HG03175 (cell line): ENCODE measurements around the gene ARHGEF11.

Source experiments
- ATAC-seq: cut with Tn5 transposase; IDR thresholded peaks from one replicate; pipeline ENCODE4 v1.9.1; 2021; ENCODE audit warnings: mild to moderate bottlenecking, moderate library complexity; ENCODE audit not compliant: unreplicated experiment

Gene ARHGEF11

DNA sequence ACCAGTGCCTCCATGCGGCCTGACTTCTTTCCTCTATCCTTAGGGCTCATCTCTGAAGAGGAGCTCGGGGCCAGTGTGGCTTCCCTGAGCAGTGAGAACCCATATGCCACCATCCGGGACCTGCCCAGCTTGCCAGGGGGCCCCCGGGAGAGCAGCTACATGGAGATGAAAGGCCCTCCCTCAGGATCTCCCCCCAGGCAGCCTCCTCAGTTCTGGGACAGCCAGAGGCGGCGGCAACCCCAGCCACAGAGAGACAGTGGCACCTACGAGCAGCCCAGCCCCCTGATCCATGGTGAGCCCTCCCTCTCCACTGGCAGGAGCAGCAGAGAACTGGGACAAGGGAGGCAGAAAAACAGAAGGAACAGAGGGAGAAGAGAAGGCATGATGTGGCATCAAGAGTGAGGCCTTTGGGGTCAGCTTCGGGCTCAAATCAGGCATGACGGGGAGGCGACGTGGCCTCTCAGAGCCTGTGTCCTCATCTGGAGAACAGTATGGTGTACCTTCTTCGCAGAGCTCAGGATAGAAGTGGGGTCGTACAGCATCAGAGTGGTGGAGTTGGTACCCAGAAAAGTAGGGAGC is 131.6 kb downstream of the ARHGEF11 start:
- ATAC-seq: no peak

DNA sequence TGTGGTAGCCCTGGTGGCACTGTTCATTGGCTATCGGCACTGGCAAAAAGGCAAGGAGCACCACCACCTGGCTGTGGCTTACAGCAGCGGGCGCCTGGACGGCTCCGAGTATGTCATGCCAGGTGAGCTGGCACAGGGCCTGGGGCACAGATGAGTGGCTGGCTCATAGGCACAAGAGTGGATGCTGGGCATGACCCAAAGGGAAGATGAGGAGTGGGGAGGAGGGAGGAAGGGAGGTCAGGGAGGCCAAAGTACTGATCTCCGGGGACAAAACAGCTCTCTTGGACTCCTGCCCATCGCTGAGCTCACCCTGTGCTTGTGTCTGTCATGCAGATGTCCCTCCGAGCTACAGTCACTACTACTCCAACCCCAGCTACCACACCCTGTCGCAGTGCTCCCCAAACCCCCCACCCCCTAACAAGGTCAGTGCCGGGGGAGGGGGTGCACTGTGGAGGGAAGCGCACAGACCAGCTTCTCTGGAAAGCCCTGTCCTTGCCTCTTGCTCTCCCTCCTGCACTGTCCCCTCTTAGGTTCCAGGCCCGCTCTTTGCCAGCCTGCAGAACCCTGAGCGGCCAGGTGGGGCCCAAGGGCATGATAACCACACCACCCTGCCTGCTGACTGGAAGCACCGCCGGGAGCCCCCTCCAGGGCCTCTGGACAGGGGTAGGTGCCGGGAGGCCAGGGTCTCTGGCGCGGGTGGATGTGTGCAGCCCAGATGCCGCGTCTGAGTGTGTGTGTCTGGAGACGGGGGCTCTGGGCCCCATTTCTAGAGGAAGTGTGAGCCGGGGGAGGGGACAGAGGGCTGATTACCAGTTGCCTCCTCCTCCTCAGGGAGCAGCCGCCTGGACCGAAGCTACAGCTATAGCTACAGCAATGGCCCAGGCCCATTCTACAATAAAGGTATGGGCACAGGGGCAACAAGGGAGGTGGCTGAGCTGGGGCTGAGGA is 132.4 kb downstream of the ARHGEF11 start:
- ATAC-seq: no peak

DNA sequence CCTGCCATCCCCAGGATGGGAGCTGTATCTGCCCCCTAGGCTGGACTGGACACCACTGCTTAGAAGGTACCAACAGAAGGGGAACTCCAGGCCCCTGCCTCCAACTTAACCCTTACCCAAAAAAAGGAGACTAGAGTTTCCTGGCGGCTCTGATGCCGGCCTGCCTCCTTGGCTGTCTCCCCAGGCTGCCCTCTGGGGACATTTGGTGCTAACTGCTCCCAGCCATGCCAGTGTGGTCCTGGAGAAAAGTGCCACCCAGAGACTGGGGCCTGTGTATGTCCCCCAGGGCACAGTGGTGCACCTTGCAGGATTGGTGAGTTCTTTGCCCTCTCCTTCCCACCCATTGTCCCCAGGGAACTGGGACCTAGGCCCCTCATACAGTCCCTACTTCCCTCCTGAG is 133.2 kb downstream of the ARHGEF11 start:
- no peak for ATAC-seq

DNA sequence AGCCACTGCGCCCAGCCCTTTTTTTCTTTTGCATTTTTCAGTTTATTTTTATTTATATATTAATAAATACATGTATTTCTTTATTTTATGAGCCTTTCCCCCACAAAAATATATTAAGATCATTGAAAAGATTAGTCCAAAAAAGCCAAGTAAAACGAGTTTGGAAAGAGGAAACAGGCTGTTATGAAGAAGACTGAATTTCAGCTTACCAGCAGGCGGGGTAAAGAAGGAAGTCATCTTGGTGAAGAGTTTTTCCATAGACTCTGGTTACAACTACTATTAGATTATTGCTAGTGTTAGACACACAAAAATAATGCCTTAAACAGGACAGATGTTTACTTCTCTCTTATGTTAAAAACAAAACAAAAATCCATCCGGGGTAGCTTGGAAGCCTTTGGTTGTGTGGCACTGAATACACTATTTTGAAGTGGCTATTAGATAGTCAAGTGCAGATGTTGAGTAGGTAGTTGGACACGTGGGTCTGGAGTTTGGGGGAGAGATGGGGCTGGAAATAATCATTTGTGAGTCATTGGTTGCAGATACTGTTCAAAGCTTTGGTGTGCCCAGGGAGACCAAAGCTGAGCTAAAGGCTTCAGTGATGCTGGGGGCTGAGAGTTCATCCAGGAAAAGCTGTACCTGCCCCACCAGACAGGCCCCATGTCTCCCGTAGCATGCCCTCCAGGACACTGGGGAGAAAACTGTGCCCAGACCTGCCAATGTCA is 133.8 kb downstream of the ARHGEF11 start:
- no peak for ATAC-seq

DNA sequence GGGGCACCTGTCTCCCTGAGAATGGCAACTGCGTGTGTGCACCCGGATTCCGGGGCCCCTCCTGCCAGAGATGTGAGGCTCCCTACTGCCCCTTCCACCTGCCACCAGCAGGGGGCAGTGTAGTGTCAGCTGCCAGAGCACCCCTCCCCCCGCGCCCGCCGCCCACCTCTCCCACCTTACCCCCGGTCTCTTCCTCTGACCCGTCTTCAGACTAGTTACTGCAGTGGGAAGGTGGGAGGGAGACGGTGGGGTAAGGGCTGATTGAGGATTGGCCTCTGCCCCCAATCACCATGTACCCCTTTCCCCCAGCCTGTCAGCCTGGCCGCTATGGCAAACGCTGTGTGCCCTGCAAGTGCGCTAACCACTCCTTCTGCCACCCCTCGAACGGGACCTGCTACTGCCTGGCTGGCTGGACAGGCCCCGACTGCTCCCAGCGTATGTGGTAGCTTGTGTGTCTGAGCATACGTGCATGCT is 135.2 kb downstream of the ARHGEF11 start:
- no peak for ATAC-seq

DNA sequence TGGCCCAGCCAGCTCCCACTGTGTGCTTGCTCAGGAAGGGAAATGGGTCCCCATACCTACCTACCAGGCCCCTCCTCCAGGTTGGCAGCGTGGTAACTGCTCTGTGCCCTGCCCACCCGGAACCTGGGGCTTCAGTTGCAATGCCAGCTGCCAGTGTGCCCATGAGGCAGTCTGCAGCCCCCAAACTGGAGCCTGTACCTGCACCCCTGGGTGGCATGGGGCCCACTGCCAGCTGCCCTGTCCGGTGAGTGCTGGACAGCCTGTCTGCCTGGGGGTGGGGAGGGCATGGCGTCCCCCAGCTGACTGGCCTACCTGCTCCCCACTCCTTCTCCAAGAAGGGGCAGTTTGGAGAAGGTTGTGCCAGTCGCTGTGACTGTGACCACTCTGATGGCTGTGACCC is 135.9 kb downstream of the ARHGEF11 start:
- no peak for ATAC-seq

DNA sequence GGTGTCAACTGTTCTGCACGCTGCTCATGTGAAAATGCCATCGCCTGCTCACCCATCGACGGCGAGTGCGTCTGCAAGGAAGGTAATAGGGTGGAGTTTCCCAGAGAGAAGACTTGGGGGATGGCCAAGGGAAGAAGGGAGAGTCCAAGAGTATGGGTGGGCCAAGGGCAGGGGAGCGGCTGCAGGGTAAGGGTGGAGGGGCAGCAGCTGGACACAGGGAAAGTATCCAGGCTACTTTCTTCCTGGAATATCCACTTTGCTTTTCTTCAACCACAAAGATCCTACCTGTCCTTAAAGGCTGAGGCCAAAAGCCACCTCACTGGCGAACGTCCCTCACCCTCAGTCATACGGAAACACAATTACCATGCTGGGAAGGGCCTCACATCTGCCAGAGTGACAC is 136.6 kb downstream of the ARHGEF11 start:
- no peak for ATAC-seq

DNA sequence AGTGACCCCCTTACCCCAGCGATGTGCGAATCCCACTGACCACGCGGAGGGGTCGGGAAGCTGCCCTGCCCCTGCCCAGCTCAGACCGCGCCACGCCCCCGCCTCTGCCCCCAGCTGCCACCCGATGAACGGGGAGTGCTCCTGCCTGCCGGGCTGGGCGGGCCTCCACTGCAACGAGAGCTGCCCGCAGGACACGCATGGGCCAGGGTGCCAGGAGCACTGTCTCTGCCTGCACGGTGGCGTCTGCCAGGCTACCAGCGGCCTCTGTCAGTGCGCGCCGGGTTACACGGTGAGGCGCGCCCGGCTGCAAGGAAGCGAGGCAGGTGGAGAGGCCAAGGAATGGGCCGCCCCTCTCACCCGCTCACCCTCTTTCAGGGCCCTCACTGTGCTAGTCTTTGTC is 137.0 kb downstream of the ARHGEF11 start:
- ATAC-seq: no peak

DNA sequence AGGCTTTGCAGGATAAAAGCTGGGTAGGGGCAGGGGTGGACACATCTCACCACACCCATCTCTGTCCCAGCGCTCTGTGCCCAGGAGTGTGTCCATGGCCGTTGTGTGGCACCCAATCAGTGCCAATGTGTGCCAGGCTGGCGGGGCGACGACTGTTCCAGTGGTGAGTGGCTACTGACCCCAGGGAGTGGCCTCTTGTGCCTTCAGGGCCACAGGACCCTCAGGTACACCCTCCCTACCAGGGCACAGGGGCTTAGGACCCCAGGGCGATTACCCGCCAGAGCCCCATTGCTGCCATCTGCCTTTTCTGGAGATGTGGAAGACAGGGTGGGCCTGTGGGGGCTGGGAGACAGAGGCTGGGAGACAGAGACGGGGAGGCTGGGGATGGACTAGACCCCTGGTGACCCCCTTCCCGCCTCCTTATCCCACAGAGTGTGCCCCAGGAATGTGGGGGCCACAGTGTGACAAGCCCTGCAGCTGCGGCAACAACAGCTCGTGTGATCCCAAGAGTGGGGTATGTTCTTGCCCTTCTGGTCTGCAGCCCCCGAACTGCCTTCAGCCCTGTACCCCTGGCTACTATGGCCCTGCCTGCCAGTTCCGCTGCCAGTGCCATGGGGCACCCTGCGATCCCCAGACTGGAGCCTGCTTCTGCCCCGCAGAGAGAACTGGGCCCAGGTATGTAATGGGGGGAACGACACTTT is 139.2 kb downstream of the ARHGEF11 start:
- ATAC-seq: no peak

DNA sequence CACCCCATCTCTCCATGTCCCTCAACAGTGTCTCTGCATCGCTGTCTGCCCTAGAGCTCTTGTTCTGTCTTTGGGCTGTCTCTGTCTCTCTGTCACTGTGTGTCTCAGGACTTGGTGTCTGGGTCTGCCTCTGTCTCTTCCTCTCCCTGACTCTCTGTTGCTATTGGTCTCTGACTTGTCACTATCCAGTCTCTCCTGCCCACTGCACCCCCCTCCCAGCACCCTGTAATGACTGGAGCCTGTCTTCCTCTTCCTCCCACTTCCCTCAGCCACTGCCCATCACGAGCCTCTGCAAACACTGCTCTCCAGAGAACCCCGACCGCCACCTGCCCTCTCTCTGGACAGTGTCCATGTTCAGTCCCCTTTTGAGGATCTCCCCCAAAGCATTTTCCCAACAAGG is 139.9 kb downstream of the ARHGEF11 start:
- ATAC-seq: no peak

DNA sequence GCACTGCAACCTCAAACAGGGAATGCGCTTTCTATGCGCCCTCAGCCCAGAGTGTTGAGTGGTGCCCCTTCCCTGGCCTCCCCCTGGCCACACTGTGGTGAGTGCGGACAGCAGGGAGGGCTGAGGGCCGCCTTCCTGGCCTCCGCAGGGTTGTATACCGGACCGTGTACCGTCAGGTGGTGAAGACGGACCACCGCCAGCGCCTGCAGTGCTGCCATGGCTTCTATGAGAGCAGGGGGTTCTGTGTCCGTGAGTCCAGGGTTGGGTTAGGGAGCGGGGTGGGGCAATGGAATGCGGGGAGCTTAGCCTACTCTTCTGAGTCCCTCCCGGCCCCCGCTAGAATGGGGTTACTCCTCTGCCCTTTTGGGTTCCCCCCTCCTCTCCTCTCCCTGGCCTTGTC is 140.4 kb downstream of the ARHGEF11 start:
- ATAC-seq: no peak

DNA sequence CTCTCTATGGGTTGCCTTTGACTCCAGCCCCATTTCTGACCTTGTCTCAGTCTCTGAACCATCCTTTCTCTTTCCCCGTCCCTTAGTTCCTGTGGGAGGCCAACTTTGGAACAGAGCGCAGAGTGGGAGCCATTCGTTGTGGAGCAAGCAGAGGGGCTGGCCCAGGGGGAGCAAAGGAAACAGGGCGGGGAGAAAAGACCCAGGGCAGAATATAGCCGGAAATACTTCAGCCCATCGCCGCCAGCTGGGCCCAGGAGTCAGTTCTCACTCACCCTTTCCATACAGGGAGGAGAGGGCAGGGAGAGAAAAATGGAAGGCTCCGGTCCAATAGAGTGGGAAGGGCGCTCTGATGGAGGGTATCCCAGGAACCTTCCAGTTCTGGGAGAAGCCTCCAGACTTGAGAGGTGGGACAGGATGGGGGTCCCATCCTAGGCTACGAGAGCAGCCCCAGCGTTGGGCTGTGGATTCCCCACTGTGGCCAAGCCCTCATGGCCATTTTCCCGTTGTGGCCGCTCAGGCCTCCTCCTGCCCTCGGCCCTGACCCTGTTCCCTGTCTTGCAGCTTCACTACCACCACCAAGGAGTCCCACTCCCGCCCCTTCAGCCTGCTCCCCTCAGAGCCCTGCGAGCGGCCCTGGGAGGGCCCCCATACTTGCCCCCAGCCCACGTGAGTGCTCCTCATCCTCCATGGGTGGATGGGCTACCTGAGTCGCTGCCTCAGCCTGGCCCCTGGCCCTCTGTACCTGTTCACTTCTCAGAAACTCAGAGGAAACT is 141.2 kb downstream of the ARHGEF11 start:
- ATAC-seq: no peak

DNA sequence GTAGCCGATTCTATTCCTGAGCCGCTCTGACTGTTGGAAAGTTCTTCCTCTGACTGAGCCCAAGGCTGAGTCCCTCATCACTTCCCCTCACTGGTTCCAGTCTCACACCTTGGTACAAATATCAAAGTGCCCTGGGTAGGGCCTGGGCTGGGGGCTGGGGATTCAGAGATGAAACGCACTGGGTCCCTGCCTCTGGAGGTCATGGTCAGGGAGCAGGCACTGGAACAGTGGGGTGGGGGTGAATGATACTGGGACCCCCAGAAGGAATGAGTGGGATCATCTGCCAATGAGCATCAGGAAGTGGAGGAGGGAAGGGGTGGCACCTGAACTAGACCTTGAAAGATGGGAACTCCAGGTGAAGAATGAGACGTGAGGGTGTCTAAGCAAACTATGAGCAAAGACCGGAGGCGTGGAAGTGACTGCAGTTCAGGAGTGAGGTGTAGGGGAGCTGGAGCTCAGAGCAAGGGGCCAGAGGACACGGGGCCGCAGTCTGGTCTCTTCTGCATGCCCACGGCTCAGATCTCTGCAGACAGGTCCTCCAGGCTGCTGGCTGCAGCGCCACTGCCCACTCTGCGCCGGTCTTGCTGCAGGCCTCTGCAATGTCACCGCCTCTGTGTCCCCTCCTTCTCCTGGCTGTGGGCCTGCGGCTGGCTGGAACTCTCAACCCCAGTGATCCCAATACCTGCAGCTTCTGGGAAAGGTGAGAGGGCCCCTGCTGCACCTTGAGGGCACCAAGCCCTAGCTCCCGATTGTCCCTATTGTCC is 142.0 kb downstream of the ARHGEF11 start:
- ATAC-seq: no peak

DNA sequence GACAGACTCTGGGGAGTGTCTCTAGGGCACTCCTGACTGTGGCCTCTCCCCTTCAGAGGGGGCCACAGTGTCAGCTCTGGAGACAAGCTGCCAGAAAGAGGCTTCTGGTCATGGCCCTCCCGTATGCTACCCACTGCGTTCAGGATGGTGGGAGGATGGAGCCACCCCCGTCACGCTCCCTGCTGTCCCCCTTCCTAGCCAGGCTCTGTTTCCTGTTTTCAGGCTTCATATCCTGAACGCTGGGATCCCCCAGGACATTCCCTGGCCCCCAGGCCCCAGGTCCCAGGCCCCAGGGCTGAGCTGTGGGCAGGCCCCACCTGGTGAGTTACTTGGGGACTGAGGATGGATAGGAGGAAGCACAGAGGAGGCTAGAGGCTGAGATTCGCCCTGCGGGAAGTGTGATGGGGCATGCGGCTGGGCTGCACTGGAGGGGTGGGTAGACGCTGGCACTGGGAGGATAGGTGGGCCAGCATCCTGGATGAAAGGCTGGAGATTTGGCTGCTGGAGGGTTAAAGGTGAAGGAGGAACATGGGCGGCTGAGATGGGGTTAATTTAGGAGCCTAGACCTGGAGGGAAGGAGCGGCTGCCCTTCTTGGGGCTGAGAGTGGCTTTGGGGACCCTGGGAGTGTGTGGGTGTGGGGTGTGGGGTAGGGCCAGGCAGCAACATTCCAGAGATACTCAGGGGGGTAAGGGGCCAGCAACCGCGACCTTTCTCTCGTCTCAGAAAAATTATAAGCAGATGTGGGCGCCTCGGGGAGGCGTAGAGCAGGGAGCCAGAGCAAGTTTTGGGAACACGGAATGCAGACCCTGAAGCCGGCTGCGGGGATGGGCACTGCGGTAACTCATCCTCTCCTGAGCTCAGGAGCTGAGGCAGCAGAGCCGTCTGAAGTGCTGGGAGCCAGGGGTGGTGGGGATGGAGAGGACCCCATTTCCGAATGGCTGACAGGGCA is 143.3 kb downstream of the ARHGEF11 start:
- ATAC-seq: no peak

DNA sequence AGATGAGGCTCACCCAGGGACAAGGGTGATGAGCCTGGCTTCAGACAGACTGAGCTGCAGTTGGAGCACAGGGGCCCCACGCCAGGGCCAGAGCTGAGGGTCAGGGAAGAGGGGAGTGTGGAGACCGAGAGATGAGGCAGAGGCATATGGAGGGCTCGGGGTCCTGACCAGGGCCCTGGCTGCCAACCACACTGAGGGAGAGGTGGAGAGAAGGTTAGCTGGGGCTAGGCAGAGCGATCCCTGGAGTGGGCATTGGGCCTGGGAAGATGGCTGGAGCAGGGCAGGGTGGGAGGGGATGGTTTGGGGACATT is 144.0 kb downstream of the ARHGEF11 start:
- ATAC-seq: no peak

DNA sequence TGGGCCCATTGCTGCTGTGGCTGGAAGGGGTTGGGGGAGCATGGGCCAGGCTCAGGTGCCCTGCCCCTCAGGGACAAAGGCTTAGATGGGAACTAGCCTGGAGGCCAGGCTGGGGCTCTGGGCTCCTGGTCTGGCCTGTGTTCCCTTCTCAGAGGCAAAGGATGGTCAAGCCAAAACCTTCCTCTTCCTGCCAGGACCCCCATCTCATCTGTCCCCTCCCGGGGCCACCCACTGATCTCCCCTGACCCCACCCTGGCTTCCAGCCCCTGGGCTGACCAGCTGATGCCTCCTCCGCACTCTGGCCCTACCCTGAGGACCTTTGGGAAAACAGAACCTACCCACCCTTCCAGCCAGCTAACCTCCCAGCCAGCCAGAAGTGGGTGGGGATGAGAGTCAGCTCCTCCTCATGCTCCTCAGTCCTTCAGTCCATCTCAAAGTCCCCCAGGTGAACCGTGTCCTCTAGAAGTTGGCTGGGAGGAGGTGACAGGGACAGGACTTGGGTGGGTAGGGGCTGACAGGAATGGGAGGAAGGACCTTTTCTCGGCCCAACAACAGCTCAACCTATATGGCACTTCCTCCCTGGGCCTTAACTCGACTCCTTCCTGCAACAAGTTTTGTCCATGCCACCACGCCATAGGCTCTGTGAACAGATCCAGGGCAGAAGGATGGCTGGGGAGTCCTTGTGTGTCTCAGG is 144.5 kb downstream of the ARHGEF11 start:
- ATAC-seq: no peak

DNA sequence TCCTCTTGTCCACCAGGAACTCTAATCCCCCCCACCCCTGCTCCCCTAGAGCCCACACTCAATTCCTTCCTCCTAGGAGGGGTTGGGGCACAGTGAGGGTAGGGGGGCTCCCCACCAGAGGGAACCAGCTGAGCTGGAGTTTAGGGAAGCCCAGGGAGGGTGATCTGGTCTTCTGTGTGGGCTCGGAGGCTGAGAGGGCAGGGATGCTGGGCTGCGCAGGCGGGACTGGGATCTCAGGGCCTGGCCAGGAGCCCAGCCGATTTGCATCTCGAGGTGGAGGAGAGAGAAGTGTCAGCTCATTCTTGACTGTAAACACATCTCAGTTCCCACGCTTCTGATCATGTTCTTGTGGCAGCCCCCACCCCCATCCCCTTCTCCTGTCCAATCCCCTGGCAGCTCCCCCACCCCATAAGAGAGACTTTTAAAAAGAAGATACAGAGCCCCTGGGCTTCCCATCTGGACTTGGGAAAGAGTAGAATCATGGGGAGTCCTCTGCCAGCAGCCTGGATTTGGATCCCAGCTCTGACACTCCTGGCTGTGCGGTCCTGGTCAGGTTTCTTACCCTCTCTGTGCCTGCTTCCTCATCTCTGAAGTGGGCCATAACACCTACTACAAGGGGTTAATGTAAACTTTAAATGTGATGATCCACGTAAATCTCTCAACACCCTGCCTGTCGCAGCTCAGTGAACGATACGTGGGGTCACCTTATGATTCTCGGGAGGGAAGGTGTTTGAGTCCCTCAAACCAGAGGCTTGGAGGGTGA is 145.4 kb downstream of the ARHGEF11 start:
- ATAC-seq: no peak
